ENCODE data around the gene JADE3. TPM values are rescaled to one million over a fixed set of nuclear protein-coding genes. Genes with fewer than 3 reads are reported as not detected.

The JADE3 gene

GRCh38 chrX:47101206-47101605, 189.0 kb downstream of the JADE3 start:
- H3K27ac ChIP-seq (ENCODE audit: low read depth, low read length): no peak overlapping the region
- no peak overlapping the region for H3K18ac ChIP-seq (ENCODE audit: low read length)
- no peaks in the 10 kb centered on the region for H3K79me2 ChIP-seq (ENCODE audit: control insufficient read depth, insufficient read depth, low read length)
- H3K56ac ChIP-seq (ENCODE audit: low read length): no peak overlapping the region
- WGBS (ENCODE audit: extremely low coverage, insufficient coverage, low lambda C conversion rate): no CpG with 5 or more reads among the region's 4 CpGs
- H3K4me1 ChIP-seq (ENCODE audit: control insufficient read depth, low read depth, low read length): no peaks in the 10 kb centered on the region
- H2BK5ac ChIP-seq (ENCODE audit: low read length): no peak overlapping the region
- H4K5ac ChIP-seq (ENCODE audit: low read length): no peak overlapping the region
- H3K23ac ChIP-seq (ENCODE audit: low read length): no peak overlapping the region
- H2BK120ac ChIP-seq (ENCODE audit: low read depth, low read length): no peak overlapping the region
- H3K4ac ChIP-seq (ENCODE audit: low read depth, low read length): no peak overlapping the region
- no peaks in the 10 kb centered on the region for H3K36me3 ChIP-seq (ENCODE audit: control insufficient read depth, insufficient read depth, low read length)
- H3K27me3 ChIP-seq (ENCODE audit: insufficient read depth, low read length, poor library complexity): no peaks in the 10 kb centered on the region
- H3K79me1 ChIP-seq (ENCODE audit: low read length): no peaks in the 10 kb centered on the region
- H3K9ac ChIP-seq (ENCODE audit: low read length): no peak overlapping the region
- no peak overlapping the region for H3K4me3 ChIP-seq (ENCODE audit: low read length)
- DNase-seq: no peak
- H3K4me2 ChIP-seq (ENCODE audit: low read length): no peak overlapping the region
- no peak overlapping the region for H4K8ac ChIP-seq (ENCODE audit: low read depth, low read length)
- H2BK15ac ChIP-seq (replicated peaks; ENCODE audit: low read depth): no peak overlapping the region
- H2AK5ac ChIP-seq (ENCODE audit: low read length): no peak overlapping the region

Small RNA genes within 50 kb of the gene (small RNA-seq; reads per million reads assigned to genes)
- gene RNU6-1189P (ENCODE audit: insufficient read depth): not detected

Measured in mesendoderm (in vitro differentiated cells).